GM23248 (cell line): ENCODE results near the gene CNDP1. TPM values are rescaled to one million over a fixed set of nuclear protein-coding genes. Genes with fewer than 3 reads are reported as not detected.

ENCODE experiments used
- DNase-seq: peaks from one replicate; pipeline ENCODE4 v3.0.0-alpha.2; 2015
- H2AFZ ChIP-seq: fragments of 200-600 bp; sonication (generic); 2 replicates; pipeline ENCODE4 v1.6.1; 2016; ENCODE audit warnings: antibody characterized with exemption
- H3F3A ChIP-seq: fragments of 200-600 bp; sonication (generic); 2 replicates; pipeline ENCODE4 v1.6.1; 2016; ENCODE audit warnings: mild to moderate bottlenecking, antibody characterized with exemption, mixed run types; ENCODE audit not compliant: insufficient read depth
- H3K27ac ChIP-seq: fragments of 200-600 bp; sonication (generic); 2 replicates; pipeline ENCODE4 v1.5.1; 2016; ENCODE audit warnings: mild to moderate bottlenecking
- H3K27me3 ChIP-seq: fragments of 200-600 bp; sonication (generic); replicated peaks from 2 replicates; pipeline ENCODE4 v1.6.1; 2016; ENCODE audit warnings: mild to moderate bottlenecking; ENCODE audit not compliant: insufficient read depth
- H3K36me3 ChIP-seq: fragments of 200-600 bp; sonication (generic); 2 replicates; pipeline ENCODE4 v1.6.1; 2016; ENCODE audit warnings: low read depth, mild to moderate bottlenecking
- H3K4me1 ChIP-seq: fragments of 200-600 bp; sonication (generic); 2 replicates; pipeline ENCODE4 v1.6.1; 2016; ENCODE audit warnings: mild to moderate bottlenecking; ENCODE audit not compliant: insufficient read depth
- H3K4me2 ChIP-seq: fragments of 200-600 bp; sonication (generic); one replicate; pipeline ENCODE4 v1.6.1; 2016; ENCODE audit warnings: mild to moderate bottlenecking; ENCODE audit not compliant: unreplicated experiment
- H3K4me3 ChIP-seq: fragments of 200-600 bp; sonication (generic); 2 replicates; pipeline ENCODE4 v1.5.1; 2016; ENCODE audit warnings: mild to moderate bottlenecking
- H3K79me2 ChIP-seq: fragments of 200-600 bp; sonication (generic); 2 replicates; pipeline ENCODE4 v1.6.1; 2016; ENCODE audit warnings: mild to moderate bottlenecking; ENCODE audit not compliant: insufficient read depth
- H3K9ac ChIP-seq: fragments of 200-600 bp; sonication (generic); 2 replicates; pipeline ENCODE4 v1.6.1; 2016; ENCODE audit warnings: mild to moderate bottlenecking
- H3K9me2 ChIP-seq: fragments of 200-600 bp; sonication (generic); 2 replicates; pipeline ENCODE4 v1.6.1; 2016; ENCODE audit warnings: mixed run types, mild to moderate bottlenecking, moderate library complexity; ENCODE audit not compliant: insufficient read depth
- H3K9me3 ChIP-seq: fragments of 200-600 bp; sonication (generic); one replicate; pipeline ENCODE4 v1.6.1; 2017; ENCODE audit warnings: low read depth
- H4K20me1 ChIP-seq: fragments of 200-600 bp; sonication (generic); 2 replicates; pipeline ENCODE4 v1.6.0; 2016; ENCODE audit not compliant: insufficient read depth
- EZH2 ChIP-seq: fragments of 200-600 bp; sonication (generic); IDR thresholded peaks from 2 replicates; pipeline ENCODE4 v1.6.1; 2018; ENCODE audit warnings: antibody characterized with exemption, mild to moderate bottlenecking; ENCODE audit not compliant: insufficient read depth, poor library complexity, severe bottlenecking
- EZH2phosphoT487 ChIP-seq: fragments of 200-600 bp; sonication (generic); IDR thresholded peaks from 2 replicates; pipeline ENCODE4 v1.6.1; 2018; ENCODE audit warnings: antibody characterized with exemption, moderate library complexity, mild to moderate bottlenecking, low read depth; ENCODE audit not compliant: insufficient read depth
- WGBS, 2 experiments: methylation state at CpG; one replicate each; pipeline ENCODE4 v1.1.6; 2015 to 2017; ENCODE audit warnings: low lambda C conversion rate in 2 of 2, low coverage in 1 of 2; ENCODE audit errors: missing lambda C conversion rate in 2 of 2; 5-methylcytosine and 5-hydroxymethylcytosine counted together
- in situ Hi-C: fragments of 300-500 bp; cut with MboI; formaldehyde crosslinking; loops from 2 replicates; pipeline ENCODE4 v1.15.0; 2020
- polyA plus RNA-seq: library from polyadenylated mRNA; unstranded; fragments of >200 nt; fragmentation: Nextera tagmentation; extraction: Ambion mirVana; gene quantifications from 2 replicates; pipeline ENCODE4 v1.2.1, GENCODE V29; 2016
- total RNA-seq: library from RNA; depleted of rRNA; stranded (reverse); fragments of >200 nt; shearing (Covaris generic); gene quantifications from 2 replicates; pipeline ENCODE4 v1.2.3, GENCODE V29; 2014

The CNDP1 gene
- total and polyA plus RNA-seq, 2 experiments from 2014 or later, result not detected

DNA sequence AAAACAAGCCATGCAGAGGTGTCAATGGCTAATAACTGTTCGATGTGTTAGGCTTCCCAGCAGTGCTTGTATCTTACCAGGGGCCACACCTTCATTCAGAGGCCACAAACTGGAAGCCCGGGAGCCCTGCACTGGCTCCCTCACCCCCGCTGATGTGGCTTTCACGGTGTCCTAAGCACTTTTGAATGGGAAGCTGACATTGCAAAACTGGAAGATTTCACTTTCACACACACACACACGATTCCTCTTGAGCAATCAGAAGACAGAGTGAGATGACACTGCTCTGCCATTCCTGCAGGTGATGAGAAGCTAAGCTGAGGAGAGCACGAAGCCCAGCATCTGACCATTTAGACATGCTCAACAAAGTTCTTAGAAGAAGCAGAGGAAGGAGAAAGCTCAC lies 54.7 kb downstream of the CNDP1 start:
- in situ Hi-C loops, result no loop called here
- no peaks in the 10 kb centered on the region for H3K36me3 ChIP-seq
- TF ChIP-seq EZH2, result no peak
- no peak for TF ChIP-seq EZH2phosphoT487
- no peak overlapping the region for H3K4me2 ChIP-seq
- no peak overlapping the region for H3K27ac ChIP-seq
- 71 to 75% methylated on average over 6 of the region's 6 CpGs for WGBS, 2 experiments
- no peak overlapping the region for H2AFZ ChIP-seq
- no peak overlapping the region for H3K4me3 ChIP-seq
- DNase-seq, result no peak
- no peaks in the 10 kb centered on the region; the same call in 1 of the 2 replicates for H3F3A ChIP-seq
- H4K20me1 ChIP-seq, result no peaks in the 10 kb centered on the region
- H3K4me1 ChIP-seq, result no peaks in the 10 kb centered on the region
- no peak overlapping the region for H3K9ac ChIP-seq
- no peaks in the 10 kb centered on the region for H3K9me3 ChIP-seq
- no peaks in the 10 kb centered on the region for H3K9me2 ChIP-seq
- 0 out of 2 replicates have a peak, but pooled peaks cover 4% of the 10 kb centered on the region for H3K27me3 ChIP-seq
- no peaks in the 10 kb centered on the region for H3K79me2 ChIP-seq

GRCh38 chr18:74589811-74590210 lies 55.5 kb downstream of the CNDP1 start:
- no peak for DNase-seq
- H3K9me3 ChIP-seq, result no peaks in the 10 kb centered on the region
- H3K4me1 ChIP-seq, result no peaks in the 10 kb centered on the region
- no peak overlapping the region for H3K27ac ChIP-seq
- 91 to 92% methylated on average over 3 of the region's 3 CpGs for WGBS, 2 experiments
- 0 out of 2 replicates have a peak, but pooled peaks cover 4% of the 10 kb centered on the region for H3K27me3 ChIP-seq
- H3K4me2 ChIP-seq, result no peak overlapping the region
- H3K9ac ChIP-seq, result no peak overlapping the region
- no peaks in the 10 kb centered on the region for H3K79me2 ChIP-seq
- no peaks in the 10 kb centered on the region for H3K36me3 ChIP-seq
- no peaks in the 10 kb centered on the region for H3K9me2 ChIP-seq
- in situ Hi-C loops, result no loop called here
- H3F3A ChIP-seq, result no peaks in the 10 kb centered on the region; the same call in 1 of the 2 replicates
- no peak overlapping the region for H3K4me3 ChIP-seq
- H4K20me1 ChIP-seq, result no peaks in the 10 kb centered on the region
- H2AFZ ChIP-seq, result no peak overlapping the region
- no peak for TF ChIP-seq EZH2phosphoT487
- no peak for TF ChIP-seq EZH2

DNA sequence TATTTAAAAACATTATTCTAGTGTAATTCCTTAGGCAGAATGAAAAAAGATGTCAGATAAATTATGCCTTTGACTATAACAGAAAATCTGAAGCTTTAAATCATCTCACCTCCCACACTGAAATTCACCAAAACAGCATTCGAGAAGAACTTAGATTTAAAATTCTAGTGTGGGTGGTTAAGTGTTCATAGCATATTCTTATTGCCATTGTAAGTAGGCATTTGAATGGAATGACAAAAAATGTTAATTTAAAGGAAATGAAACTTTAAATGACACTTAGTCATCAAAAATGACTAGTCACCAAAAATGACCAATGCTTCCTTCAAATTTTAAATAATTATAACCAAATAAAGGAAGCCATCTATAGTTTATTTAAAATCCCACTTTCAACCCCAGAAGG lies 56.4 kb downstream of the CNDP1 start:
- Histone ChIP-seq H3K79me2 (peaks cover 6% of the 10 kb centered on the region; the same call in 1 of the 2 replicates), H2AFZ (no peak overlapping the region), H4K20me1 (no peaks in the 10 kb centered on the region), H3K36me3 (no peaks in the 10 kb centered on the region), H3K9me3 (no peaks in the 10 kb centered on the region), H3K4me3 (no peak overlapping the region), H3K4me1 (peaks cover 6% of the 10 kb centered on the region), H3K4me2 (no peak overlapping the region), H3K9me2 (no peaks in the 10 kb centered on the region), H3K9ac (no peak overlapping the region), H3K27me3 (no peaks in the 10 kb centered on the region), H3K27ac (no peak overlapping the region), H3F3A (peaks cover 4% of the 10 kb centered on the region)
- in situ Hi-C loops, result no loop called here
- DNase-seq, result no peak
- 43 to 52% methylated on average over 1 of the region's 1 CpG for WGBS, 2 experiments
- no peak for TF ChIP-seq EZH2
- TF ChIP-seq EZH2phosphoT487, result no peak

- peaks cover 8% of the 10 kb centered on the region for H3F3A ChIP-seq
- no peak overlapping the region for H2AFZ ChIP-seq
- TF ChIP-seq EZH2, result no peak
- TF ChIP-seq EZH2phosphoT487, result no peak
- H3K27ac ChIP-seq, result no peak overlapping the region
- 0 out of 2 replicates have a peak overlapping the region, but pooled peaks have one; percentile 99 for H3K9ac ChIP-seq
- in situ Hi-C loops, result no loop called here
- no peaks in the 10 kb centered on the region for H4K20me1 ChIP-seq
- peak overlapping the region; percentile 24 for H3K4me2 ChIP-seq
- peak overlapping the region; percentile 81; the same call in 1 of the 2 replicates for H3K4me3 ChIP-seq
- no peaks in the 10 kb centered on the region for H3K36me3 ChIP-seq
- peaks cover 42% of the 10 kb centered on the region for H3K79me2 ChIP-seq
- no peaks in the 10 kb centered on the region for H3K9me2 ChIP-seq
- H3K4me1 ChIP-seq, result peaks cover 27% of the 10 kb centered on the region
- no peaks in the 10 kb centered on the region for H3K27me3 ChIP-seq
- H3K9me3 ChIP-seq, result no peaks in the 10 kb centered on the region
- no peak for DNase-seq
Observed at GRCh38 chr18:74595431-74595830, 61.1 kb downstream of the CNDP1 start.

DNA sequence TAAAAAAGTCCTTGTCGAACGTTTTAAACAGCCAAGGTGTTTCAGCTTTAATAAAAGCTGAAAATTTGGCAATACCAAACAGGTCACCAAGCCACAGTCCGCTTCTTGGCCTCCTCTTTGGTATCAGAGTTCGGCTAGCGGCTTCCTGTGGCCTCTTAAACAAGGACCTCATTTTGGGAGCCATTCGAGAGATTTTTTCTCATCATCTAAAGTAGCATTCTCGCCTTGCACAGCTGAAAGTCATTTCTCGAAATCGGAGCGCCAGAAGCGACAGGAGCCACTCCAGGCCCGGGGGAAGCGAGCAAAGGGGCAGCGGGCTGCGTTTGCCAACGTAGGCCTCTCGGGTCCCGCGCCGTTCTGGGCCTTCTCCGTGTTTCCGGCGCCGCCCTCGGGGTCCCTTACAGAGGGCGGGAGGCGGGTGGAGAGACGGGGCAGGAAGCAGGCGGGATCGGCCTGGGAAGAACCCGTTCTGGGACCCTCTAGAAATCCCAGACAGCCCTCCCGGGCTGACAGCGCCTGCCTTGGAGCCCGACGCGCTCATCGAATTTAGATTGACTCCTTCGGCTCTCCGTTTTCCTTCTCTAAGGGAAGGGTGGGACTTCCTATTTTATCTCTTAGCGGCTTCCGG lies 62.8 kb downstream of the CNDP1 start:
- TF ChIP-seq EZH2phosphoT487 (no peak), EZH2 (no peak)
- in situ Hi-C loops, result no loop called here
- peak overlapping the region; percentile 88 for H2AFZ ChIP-seq
- peaks cover 27% of the 10 kb centered on the region for H3K4me1 ChIP-seq
- H3K4me2 ChIP-seq, result peak overlapping the region; percentile 85
- WGBS, 2 experiments, result 0 to 2% methylated on average over 41 of the region's 41 CpGs
- H3K36me3 ChIP-seq, result no peaks in the 10 kb centered on the region
- peak overlapping the region; percentile 99 for H3K9ac ChIP-seq
- H4K20me1 ChIP-seq, result no peaks in the 10 kb centered on the region
- H3K79me2 ChIP-seq, result peaks cover 59% of the 10 kb centered on the region
- H3K4me3 ChIP-seq, result peak overlapping the region; percentile 81
- no peaks in the 10 kb centered on the region for H3K27me3 ChIP-seq
- no peaks in the 10 kb centered on the region for H3K9me2 ChIP-seq
- peaks cover 8% of the 10 kb centered on the region; the same call in 1 of the 2 replicates for H3F3A ChIP-seq
- H3K9me3 ChIP-seq, result no peaks in the 10 kb centered on the region
- peak; percentile 88 for DNase-seq
- peak overlapping the region; percentile 89 for H3K27ac ChIP-seq
